Neural progenitor cell (in vitro differentiated cells): ENCODE measurements around the gene FLT4. TPM values are rescaled to one million over a fixed set of nuclear protein-coding genes. Genes with fewer than 3 reads are reported as not detected.

Experiments used
- DNase-seq: peaks from one replicate; pipeline ENCODE4 v3.0.0-alpha.2; 2016; ENCODE audit warnings: low spot score
- H2AFZ ChIP-seq: fragments of 200-600 bp; sonication (generic); replicated peaks from 2 replicates; pipeline ENCODE4 v1.6.1; 2016; ENCODE audit warnings: antibody characterized with exemption
- H3F3A ChIP-seq: fragments of 200-600 bp; sonication (generic); 2 replicates; pipeline ENCODE4 v1.6.1; 2016; ENCODE audit warnings: antibody characterized with exemption, low read depth
- H3K27ac ChIP-seq: fragments of 200-600 bp; sonication (generic); 2 replicates; pipeline ENCODE4 v1.5.1; 2016; ENCODE audit warnings: mild to moderate bottlenecking
- H3K27me3 ChIP-seq: fragments of 200-600 bp; sonication (generic); 2 replicates; pipeline ENCODE4 v1.6.1; 2016; ENCODE audit warnings: mild to moderate bottlenecking, moderate library complexity
- H3K36me3 ChIP-seq: fragments of 200-600 bp; sonication (generic); 2 replicates; pipeline ENCODE4 v1.5.1; 2016
- H3K4me1 ChIP-seq: fragments of 200-600 bp; sonication (generic); 2 replicates; pipeline ENCODE4 v1.6.1; 2016; ENCODE audit warnings: mixed run types
- H3K4me2 ChIP-seq: fragments of 200-600 bp; sonication (generic); 2 replicates; pipeline ENCODE4 v1.6.1; 2016
- H3K4me3 ChIP-seq: fragments of 200-600 bp; sonication (generic); 2 replicates; pipeline ENCODE4 v1.5.1; 2016
- H3K79me2 ChIP-seq: fragments of 200-600 bp; sonication (generic); 2 replicates; pipeline ENCODE4 v1.6.1; 2016; ENCODE audit warnings: low read depth
- H3K9ac ChIP-seq: fragments of 200-600 bp; sonication (generic); 2 replicates; pipeline ENCODE4 v1.6.1; 2016
- H3K9me3 ChIP-seq: fragments of 200-600 bp; sonication (generic); 2 replicates; pipeline ENCODE4 v1.5.1; 2016; ENCODE audit warnings: low read depth
- H4K20me1 ChIP-seq: fragments of 200-600 bp; sonication (generic); 2 replicates; pipeline ENCODE4 v1.6.1; 2016; ENCODE audit warnings: low read depth
- H3K27ac Mint-ChIP-seq: 3 replicates; pipeline ENCODE4 v1.8.0; 2021; ENCODE audit warnings: mixed read lengths
- H3K27me3 Mint-ChIP-seq: 2 replicates; pipeline ENCODE4 v1.8.0; 2022; ENCODE audit warnings: low read depth, mild to moderate bottlenecking, inconsistent platforms, moderate library complexity, mixed read lengths; ENCODE audit not compliant: insufficient read depth
- H3K36me3 Mint-ChIP-seq: 3 replicates; pipeline ENCODE4 v1.8.0; 2021; ENCODE audit warnings: mixed read lengths
- H3K4me1 Mint-ChIP-seq: 3 replicates; pipeline ENCODE4 v1.8.0; 2021; ENCODE audit warnings: mixed read lengths
- H3K4me3 Mint-ChIP-seq: 3 replicates; pipeline ENCODE4 v1.8.0; 2021; ENCODE audit warnings: mild to moderate bottlenecking, moderate library complexity, mixed read lengths
- H3K9me3 Mint-ChIP-seq: 3 replicates; pipeline ENCODE4 v1.8.0; 2020; ENCODE audit warnings: mixed read lengths
- CTCF ChIP-seq: fragments of 200-600 bp; sonication (generic); IDR thresholded peaks from 2 replicates; pipeline ENCODE4 v1.5.1; 2017; ENCODE audit warnings: antibody characterized with exemption, mild to moderate bottlenecking
- EZH2 ChIP-seq: fragments of 200-600 bp; sonication (generic); IDR thresholded peaks from 2 replicates; pipeline ENCODE4 v1.6.1; 2017; ENCODE audit warnings: antibody characterized with exemption, mild to moderate bottlenecking, moderate library complexity
- EZH2phosphoT487 ChIP-seq: fragments of 200-600 bp; sonication (generic); IDR thresholded peaks from 2 replicates; pipeline ENCODE4 v1.6.1; 2017; ENCODE audit warnings: antibody characterized with exemption
- total RNA-seq: library from RNA; depleted of rRNA; stranded (reverse); fragments of >200 nt; gene quantifications from 2 replicates; pipeline ENCODE4 v1.2.3, GENCODE V29; 2015; ENCODE audit warnings: low replicate concordance

FLT4 gene
- total RNA-seq, 1 donor from 2014 or later: 2.3 TPM

GRCh38 chr5:180668835-180669596 is 19.6 kb upstream of the FLT4 start:
- peaks cover 19% of the 10 kb centered on the region for H3K27me3 Mint-ChIP-seq
- H3K4me1 Mint-ChIP-seq: peaks cover 6% of the 10 kb centered on the region
- no peak overlapping the region for H3K4me3 ChIP-seq
- H3K4me2 ChIP-seq: no peak overlapping the region
- no peak overlapping the region for H3K9ac ChIP-seq
- H3K9me3 Mint-ChIP-seq: no peaks in the 10 kb centered on the region
- no peak overlapping the region for H3K27ac Mint-ChIP-seq
- DNase-seq: no peak
- peaks cover 31% of the 10 kb centered on the region for H3K27me3 ChIP-seq
- H3K36me3 Mint-ChIP-seq: no peaks in the 10 kb centered on the region
- no peaks in the 10 kb centered on the region for H3K36me3 ChIP-seq
- H3K9me3 ChIP-seq: no peaks in the 10 kb centered on the region
- no peaks in the 10 kb centered on the region for H3F3A ChIP-seq
- H3K79me2 ChIP-seq: no peaks in the 10 kb centered on the region
- no peak overlapping the region for H2AFZ ChIP-seq
- no peaks in the 10 kb centered on the region for H3K4me1 ChIP-seq
- no peak overlapping the region for H3K4me3 Mint-ChIP-seq
- H4K20me1 ChIP-seq: no peaks in the 10 kb centered on the region
- no peak overlapping the region for H3K27ac ChIP-seq
- TF ChIP-seq EZH2phosphoT487: no peak

- Histone ChIP-seq H3K79me2 (no peaks in the 10 kb centered on the region), H3K9me3 (no peaks in the 10 kb centered on the region), H3K27ac (no peak overlapping the region), H3F3A (no peaks in the 10 kb centered on the region), H4K20me1 (no peaks in the 10 kb centered on the region), H3K27me3 (peaks cover 15% of the 10 kb centered on the region), H3K36me3 (no peaks in the 10 kb centered on the region), H3K9ac (no peak overlapping the region), H3K4me1 (no peaks in the 10 kb centered on the region), H2AFZ (no peak overlapping the region), H3K4me3 (no peak overlapping the region), H3K4me2 (no peak overlapping the region)
- Mint-ChIP-seq H3K27me3 (peaks cover 9% of the 10 kb centered on the region), H3K4me1 (peaks cover 4% of the 10 kb centered on the region), H3K4me3 (no peak overlapping the region), H3K36me3 (no peaks in the 10 kb centered on the region), H3K27ac (no peak overlapping the region), H3K9me3 (no peaks in the 10 kb centered on the region)
- no peak for DNase-seq
- TF ChIP-seq CTCF: no peak
- no peak for TF ChIP-seq EZH2phosphoT487
- TF ChIP-seq EZH2: no peak
Observed at GRCh38 chr5:180666812-180667211, 17.4 kb upstream of the FLT4 start.

- Histone ChIP-seq H3K4me1 (no peaks in the 10 kb centered on the region), H3K4me3 (no peak overlapping the region), H3K36me3 (no peaks in the 10 kb centered on the region), H3K79me2 (no peaks in the 10 kb centered on the region), H3K4me2 (no peak overlapping the region), H2AFZ (no peak overlapping the region), H3K9ac (no peak overlapping the region), H3F3A (no peaks in the 10 kb centered on the region), H3K27ac (no peak overlapping the region), H4K20me1 (no peaks in the 10 kb centered on the region), H3K27me3 (peaks cover 15% of the 10 kb centered on the region), H3K9me3 (no peaks in the 10 kb centered on the region)
- H3K4me3 Mint-ChIP-seq: no peak overlapping the region
- H3K9me3 Mint-ChIP-seq: no peaks in the 10 kb centered on the region
- H3K27ac Mint-ChIP-seq: no peak overlapping the region
- TF ChIP-seq EZH2phosphoT487 (no peak), EZH2 (no peak), CTCF (no peak)
- peaks cover 4% of the 10 kb centered on the region for H3K4me1 Mint-ChIP-seq
- H3K27me3 Mint-ChIP-seq: peaks cover 9% of the 10 kb centered on the region
- no peak for DNase-seq
- no peaks in the 10 kb centered on the region for H3K36me3 Mint-ChIP-seq
Observed at GRCh38 chr5:180665682-180666404, 16.4 kb upstream of the FLT4 start.
